Stimulated activated CD4-positive, alpha-beta T cell treated with anti-CD3 and anti-CD28 coated beads, Interleukin-15, amount 100 ng/mL, for 24 hours (primary cell): Measurements from ENCODE around the gene SPAG16.

ENCODE experiments used
- DNase-seq: peaks from one replicate; pipeline ENCODE4 v3.0.0-alpha.2; 2020

SPAG16 gene

DNA sequence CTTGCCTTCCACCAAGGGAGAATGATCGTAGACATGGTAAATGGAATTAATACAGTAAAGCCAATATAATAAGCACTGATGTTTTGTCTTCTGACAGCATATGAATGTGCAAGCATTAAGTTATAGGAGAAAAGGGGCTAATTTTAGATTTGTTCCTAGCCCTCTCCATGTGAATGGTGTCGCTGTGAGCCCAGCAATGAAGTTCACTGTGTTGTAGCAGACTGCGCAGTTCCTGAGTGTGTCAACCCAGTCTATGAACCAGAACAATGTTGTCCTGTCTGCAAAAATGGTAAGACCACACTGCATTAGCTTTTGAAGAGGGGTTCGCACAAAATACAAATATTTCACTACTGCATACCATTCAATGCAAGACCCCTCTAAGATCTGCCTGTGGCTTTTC, 1152.2 kb downstream of the SPAG16 start:
- no peak for DNase-seq

DNA sequence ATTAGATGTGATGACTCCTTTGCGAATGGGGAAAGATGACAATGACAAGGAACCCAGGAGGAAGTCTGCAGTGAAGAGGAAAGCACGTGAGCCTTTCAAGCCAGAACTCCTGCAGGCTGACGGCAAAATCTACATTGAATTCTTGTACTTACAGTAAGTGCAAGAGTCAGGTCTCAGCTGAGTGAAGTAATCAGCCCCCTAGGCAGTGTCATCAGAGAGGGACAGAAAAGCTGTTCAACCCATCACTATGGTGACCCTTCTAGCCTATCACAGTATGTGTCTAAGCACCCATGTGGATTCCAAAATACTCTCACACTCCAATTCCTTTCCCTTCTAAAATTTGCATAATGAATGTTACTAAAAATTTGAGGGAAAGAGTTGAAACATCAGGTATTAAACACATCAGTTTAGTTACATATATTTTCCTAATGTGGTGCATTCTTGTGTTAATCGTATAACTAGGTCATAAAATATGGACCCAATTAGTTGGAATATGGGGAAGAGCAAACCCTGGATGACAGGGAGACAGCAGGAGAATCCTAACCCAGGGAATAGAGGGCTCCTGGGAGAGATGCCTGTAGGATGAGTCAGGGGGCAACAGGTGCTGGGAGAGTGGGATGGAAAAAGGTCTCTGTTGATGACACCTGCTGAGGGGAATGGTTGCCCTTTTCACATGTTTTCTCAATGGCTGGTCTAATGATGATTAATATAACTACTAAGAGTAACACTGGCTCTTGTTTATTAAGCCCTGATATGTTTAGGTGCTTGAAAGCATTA, 1166.0 kb downstream of the SPAG16 start:
- no peak for DNase-seq

DNA sequence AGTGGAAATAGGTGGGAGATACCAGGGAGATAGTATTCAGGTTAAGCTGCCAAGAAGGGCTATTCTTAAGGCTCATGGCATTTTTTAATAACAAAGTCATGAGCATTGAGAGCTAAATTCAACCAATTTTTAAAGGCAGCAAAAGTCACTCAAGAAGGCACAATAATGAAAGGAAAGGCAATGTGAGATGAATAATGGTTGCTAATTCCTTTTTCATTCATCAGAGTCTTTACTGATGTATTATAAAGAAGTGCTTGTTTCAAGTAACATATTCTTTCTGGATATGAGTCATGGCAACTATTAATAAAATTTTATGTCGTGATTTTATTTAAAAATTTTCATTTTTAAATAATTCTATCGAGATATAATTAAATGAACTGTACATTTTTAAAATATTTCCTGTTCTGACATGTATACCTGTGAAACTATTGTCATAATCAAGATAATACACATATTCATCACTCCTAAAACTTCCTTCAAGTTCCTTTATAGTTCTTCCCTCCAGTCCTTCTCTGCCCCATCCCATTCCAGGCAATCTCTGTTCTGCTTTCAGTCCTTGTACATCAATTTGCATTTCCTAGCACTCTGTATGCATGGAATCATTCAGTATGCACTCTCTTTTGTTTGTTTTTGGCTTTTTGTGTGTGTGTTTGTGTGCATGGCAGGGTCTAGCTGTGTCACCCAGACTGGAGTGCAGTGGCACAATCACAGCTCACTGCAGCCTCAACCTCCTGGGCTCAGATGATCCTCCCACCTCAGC, 1167.4 kb downstream of the SPAG16 start:
- no peak for DNase-seq
